GM06990 (cell line): ENCODE results near the gene RPS6KL1.

Experiments
- DNase-seq: peaks from one replicate; pipeline ENCODE4 v3.0.0-alpha.2; 2011; ENCODE audit not compliant: insufficient read length; ENCODE audit errors: extremely low read depth
- H3K27me3 ChIP-seq: replicated peaks from 2 replicates; pipeline ENCODE4 v1.6.0; 2011; ENCODE audit warnings: low read length; ENCODE audit not compliant: control insufficient read depth, insufficient read depth
- H3K36me3 ChIP-seq: 2 replicates; pipeline ENCODE4 v1.5.1; 2011; ENCODE audit warnings: low read length; ENCODE audit not compliant: control insufficient read depth, insufficient read depth
- H3K4me3 ChIP-seq: replicated peaks from 2 replicates; pipeline ENCODE4 v1.5.1; 2011; ENCODE audit warnings: low read depth, mild to moderate bottlenecking, control low read depth, low read length
- CTCF ChIP-seq: IDR thresholded peaks from 2 replicates; pipeline ENCODE4 v1.5.1; 2011; ENCODE audit warnings: low read length, control low read depth, mild to moderate bottlenecking, inconsistent platforms; ENCODE audit not compliant: insufficient read depth, poor library complexity, severe bottlenecking

Gene RPS6KL1

DNA sequence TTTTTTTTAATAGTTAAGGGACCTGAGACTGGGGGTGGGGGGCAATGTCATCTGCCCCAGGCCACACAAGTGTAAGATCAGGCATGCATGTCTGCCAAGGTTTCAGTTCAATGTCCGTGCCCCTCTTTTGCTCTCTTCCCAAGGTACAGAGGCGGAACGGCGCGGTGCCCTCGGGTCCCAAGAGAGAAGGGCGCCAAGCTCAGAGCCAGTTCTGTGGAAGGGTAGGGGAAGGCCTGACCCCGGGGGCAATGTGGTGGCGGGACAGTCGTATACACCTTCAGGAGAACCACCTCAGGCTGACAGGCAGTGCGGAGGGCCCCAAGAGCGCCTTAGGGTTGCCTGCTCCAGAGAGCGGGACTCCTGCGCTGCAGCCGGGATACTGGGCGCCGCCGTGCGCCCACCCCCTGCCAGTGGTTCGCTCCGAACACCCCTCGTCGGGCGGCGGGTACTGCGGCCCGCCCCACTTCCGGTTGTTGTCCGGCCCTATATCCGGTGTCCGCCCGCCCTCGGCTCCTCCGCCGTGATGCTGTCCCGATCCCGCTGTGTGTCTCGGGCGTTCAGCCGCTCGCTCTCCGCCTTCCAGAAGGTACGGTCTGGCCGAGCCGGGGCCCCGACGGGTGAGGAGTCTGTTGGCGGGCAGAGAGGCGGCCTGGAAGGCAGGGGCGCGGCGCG, 41.5 kb downstream of the RPS6KL1 start, which contains the start of gene DLST:
Gene DLST, plus strand, starts transcription at position 486 of the 672 bp plus-strand sequence. Its CDS starts 38 bp downstream, at position 524.
- Histone ChIP-seq H3K27me3 (no peaks in the 10 kb centered on the region), H3K36me3 (peaks cover 2% of the 10 kb centered on the region), H3K4me3 (peak within 1 kb of the TSS; percentile 76)
- no peak for TF ChIP-seq CTCF
- DNase-seq = peak; percentile 95

DNA sequence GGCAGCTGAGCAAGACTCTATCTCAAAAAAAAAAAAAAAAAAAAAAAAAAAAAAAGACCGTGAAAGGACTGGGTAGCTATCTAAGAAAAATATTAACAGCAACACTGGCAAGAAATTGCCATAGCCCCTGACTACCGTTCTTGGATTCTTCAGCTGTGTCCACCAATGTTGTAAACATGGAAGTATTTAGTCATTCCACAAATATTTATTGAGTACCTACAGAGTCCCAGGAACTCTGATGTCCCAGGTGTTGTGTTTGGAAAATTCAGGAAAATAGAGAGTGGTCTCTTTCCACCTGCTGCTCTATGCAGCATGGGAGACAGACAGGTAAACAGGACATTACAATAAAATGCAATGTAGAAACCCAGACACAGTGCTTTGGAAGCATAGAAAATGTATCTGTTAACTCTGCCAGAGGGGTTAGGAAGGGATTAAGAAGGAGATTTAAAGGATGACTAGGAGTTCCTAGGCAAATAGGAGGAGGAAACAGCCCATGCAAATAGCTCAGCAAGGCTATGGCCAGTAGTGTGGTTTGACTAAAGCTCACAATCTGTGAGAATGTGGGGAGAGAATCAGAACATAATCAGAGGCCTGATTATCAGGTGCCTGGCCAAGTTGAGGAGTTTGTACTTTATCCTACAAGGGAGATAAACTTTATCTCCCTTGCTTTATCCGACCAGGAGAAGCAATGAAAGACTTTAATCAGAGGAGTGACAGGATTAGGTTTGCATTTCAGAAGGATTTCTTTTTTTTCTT, 43.5 kb downstream of the RPS6KL1 start:
- H3K27me3 ChIP-seq = no peaks in the 10 kb centered on the region
- H3K4me3 ChIP-seq = no peak overlapping the region
- no peak for DNase-seq
- TF ChIP-seq CTCF = no peak
- no peaks in the 10 kb centered on the region for H3K36me3 ChIP-seq

- H3K4me3 ChIP-seq = no peak within 1 kb of the TSS; the same call in 1 of the 2 replicates
Observed at GRCh38 chr14:74875941-74876913, 46.8 kb downstream of the RPS6KL1 start, which contains the start of gene PROX2. Gene PROX2, minus strand, starts transcription at chr14:74876145. Its CDS starts 12,311 bp downstream, at chr14:74863834.

DNA sequence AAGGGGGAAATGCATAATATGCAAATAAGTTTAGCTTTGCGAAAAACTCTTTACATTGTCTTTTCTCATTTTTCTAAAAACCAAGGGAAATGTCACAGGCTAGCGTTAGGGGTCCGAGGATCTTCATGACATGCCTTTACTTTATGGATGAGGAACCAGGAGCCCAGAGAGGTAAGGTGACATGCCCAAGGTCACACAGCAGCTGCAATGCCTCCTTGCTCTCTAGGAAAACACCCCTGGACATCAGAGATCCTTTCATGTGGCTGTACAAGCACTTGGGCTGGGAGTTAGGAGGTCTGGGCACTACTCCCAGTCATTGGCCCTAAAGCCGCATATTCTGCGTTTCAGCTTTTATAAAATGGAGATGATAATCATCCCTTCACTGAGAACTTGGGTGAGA, 47.9 kb downstream of the RPS6KL1 start:
- Histone ChIP-seq H3K36me3 (no peaks in the 10 kb centered on the region), H3K4me3 (no peak overlapping the region), H3K27me3 (no peaks in the 10 kb centered on the region)
- TF ChIP-seq CTCF = no peak
- DNase-seq = no peak

More at GRCh38 chr14:74875941-74876913, 46.8 kb downstream of the RPS6KL1 start, which contains the start of gene PROX2:
- H3K27me3 ChIP-seq = no peaks in the 10 kb centered on the region
- no peaks in the 10 kb centered on the region for H3K36me3 ChIP-seq
- TF ChIP-seq CTCF = no peak
- DNase-seq = peak; percentile 47

DNA sequence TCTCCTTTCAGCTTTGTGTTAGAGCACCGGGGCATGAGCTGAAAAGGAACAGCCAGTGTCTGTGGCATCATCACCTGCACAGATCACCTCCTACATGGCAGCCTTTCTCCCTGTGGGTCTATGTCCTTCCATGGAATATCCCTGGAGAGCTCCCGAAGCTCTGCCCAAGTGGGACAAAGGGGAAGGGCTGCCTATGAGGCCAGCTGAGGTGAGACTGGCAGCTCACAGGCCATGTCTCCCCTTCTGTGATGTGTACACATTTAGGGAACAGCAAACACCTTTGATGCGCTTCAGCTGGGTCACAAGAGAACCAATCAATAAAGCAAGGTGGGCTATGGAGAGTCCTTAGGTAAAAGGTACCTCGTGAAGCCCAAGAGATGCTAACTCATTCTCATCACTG, 51.2 kb downstream of the RPS6KL1 start:
- no peak for DNase-seq

More for the DNA sequence above, 51.2 kb downstream of the RPS6KL1 start:
- TF ChIP-seq CTCF = no peak
- H3K4me3 ChIP-seq = no peak overlapping the region
- H3K36me3 ChIP-seq = no peaks in the 10 kb centered on the region
- no peaks in the 10 kb centered on the region for H3K27me3 ChIP-seq
